AG09319 (cell line): ENCODE results near the gene SLC23A3.
A peak's percentile ranks its signal among the peaks of the same experiment; 100 is the strongest.

Experiments
- DNase-seq: peaks from one replicate; pipeline ENCODE4 v3.0.0-alpha.2; 2010; ENCODE audit warnings: low read depth; ENCODE audit errors: extremely low read depth
- TF ChIP-seq, protein P1 (sequence below): IDR thresholded peaks from 2 replicates; pipeline ENCODE4 v1.5.1; 2011; ENCODE audit warnings: low read depth, mild to moderate bottlenecking, inconsistent platforms, low read length, moderate library complexity

SLC23A3 gene

DNA sequence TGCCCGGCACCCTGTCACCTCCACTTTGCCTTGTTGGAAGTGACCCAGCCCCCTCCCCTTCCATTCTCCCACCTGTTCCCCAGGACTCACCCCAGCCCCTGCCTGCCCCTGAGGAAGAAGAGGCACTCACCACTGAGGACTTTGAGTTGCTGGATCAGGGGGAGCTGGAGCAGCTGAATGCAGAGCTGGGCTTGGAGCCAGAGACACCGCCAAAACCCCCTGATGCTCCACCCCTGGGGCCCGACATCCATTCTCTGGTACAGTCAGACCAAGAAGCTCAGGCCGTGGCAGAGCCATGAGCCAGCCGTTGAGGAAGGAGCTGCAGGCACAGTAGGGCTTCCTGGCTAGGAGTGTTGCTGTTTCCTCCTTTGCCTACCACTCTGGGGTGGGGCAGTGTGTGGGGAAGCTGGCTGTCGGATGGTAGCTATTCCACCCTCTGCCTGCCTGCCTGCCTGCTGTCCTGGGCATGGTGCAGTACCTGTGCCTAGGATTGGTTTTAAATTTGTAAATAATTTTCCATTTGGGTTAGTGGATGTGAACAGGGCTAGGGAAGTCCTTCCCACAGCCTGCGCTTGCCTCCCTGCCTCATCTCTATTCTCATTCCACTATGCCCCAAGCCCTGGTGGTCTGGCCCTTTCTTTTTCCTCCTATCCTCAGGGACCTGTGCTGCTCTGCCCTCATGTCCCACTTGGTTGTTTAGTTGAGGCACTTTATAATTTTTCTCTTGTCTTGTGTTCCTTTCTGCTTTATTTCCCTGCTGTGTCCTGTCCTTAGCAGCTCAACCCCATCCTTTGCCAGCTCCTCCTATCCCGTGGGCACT is 12.7 kb upstream of the SLC23A3 start:
- TF ChIP-seq, protein P1, sequence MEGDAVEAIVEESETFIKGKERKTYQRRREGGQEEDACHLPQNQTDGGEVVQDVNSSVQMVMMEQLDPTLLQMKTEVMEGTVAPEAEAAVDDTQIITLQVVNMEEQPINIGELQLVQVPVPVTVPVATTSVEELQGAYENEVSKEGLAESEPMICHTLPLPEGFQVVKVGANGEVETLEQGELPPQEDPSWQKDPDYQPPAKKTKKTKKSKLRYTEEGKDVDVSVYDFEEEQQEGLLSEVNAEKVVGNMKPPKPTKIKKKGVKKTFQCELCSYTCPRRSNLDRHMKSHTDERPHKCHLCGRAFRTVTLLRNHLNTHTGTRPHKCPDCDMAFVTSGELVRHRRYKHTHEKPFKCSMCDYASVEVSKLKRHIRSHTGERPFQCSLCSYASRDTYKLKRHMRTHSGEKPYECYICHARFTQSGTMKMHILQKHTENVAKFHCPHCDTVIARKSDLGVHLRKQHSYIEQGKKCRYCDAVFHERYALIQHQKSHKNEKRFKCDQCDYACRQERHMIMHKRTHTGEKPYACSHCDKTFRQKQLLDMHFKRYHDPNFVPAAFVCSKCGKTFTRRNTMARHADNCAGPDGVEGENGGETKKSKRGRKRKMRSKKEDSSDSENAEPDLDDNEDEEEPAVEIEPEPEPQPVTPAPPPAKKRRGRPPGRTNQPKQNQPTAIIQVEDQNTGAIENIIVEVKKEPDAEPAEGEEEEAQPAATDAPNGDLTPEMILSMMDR = no peak

DNA sequence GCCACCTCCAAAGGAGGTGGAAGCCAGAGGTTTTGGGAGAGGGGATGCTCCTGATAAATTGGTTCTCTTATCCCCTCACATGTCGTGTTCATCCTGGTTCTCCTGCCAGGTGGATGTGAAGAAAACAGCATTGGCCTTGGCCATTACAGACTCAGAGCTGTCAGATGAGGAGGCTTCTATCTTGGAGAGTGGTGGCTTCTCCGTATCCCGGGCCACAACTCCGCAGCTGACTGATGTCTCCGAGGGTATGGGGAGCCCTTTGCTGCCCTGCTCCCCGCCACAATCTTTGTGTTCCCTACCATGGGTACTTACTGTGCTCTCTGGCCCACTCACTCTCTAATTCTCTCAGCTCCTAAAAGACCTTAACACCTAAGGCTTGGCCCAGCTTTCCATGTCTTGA is 11.7 kb upstream of the SLC23A3 start:
- TF ChIP-seq, protein P1 = no peak
- DNase-seq = no peak

More for the DNA sequence above, 12.7 kb upstream of the SLC23A3 start:
- DNase-seq = no peak

DNA sequence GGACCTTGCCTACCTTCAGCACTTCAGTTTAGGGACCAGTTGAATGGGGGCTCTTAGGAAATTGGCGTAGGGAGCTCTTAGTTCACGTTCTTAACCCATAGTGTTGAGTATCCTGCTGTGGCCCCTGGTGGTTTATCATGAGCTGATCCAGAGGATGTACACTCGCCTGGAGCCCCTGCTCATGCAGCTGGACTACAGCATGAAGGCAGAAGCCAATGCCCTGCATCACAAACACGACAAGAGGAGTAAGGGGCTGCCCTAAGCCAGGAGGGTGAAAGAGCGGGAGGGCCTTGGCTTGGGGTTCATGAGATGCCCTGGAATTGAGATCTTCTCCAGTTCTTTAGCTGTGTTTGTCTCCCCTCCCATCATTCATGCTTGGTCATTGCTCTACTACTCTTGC is 11.1 kb upstream of the SLC23A3 start:
- DNase-seq = no peak
- TF ChIP-seq, protein P1 = no peak

DNA sequence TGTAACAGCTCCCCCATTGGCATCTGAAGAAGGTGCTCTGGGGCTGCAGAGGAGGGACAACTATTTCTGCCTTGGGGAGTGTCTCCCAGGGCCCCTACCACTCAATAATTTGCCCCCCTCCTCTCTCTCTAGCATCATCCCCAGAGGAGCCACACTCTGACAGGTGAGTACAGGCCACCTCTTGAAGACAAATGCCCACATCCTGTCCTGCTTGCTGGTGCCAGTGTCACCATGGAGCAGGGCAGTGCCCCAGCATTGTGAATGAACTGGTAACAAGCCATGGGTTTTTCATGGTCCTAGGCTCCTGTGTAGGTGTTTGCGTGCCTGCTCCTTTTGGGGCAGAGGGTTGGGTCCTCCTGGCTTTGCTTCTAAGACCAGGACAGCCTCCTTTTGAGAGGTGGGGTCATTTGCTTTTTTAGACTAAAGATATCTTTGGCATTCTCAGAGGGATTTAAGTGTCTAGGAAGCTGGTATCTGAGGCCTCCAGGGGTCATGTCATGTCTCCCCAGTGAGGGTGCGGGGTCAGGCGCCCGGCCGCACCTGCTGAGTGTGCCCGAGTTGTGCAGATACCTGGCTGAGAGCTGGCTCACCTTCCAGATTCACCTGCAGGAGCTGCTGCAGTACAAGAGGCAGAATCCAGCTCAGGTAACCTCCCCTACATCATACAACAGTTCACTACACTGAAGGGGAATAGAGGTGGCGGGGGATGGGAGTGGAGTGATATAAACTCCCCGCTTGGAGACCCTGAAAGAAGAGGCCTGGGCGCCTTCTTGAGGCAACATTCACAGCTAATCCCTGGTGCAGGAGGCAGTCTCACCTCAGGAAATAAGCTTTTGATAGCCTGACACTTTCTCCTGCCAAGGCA is 10.0 kb upstream of the SLC23A3 start:
- no peak for DNase-seq
- TF ChIP-seq, protein P1 = no peak

DNA sequence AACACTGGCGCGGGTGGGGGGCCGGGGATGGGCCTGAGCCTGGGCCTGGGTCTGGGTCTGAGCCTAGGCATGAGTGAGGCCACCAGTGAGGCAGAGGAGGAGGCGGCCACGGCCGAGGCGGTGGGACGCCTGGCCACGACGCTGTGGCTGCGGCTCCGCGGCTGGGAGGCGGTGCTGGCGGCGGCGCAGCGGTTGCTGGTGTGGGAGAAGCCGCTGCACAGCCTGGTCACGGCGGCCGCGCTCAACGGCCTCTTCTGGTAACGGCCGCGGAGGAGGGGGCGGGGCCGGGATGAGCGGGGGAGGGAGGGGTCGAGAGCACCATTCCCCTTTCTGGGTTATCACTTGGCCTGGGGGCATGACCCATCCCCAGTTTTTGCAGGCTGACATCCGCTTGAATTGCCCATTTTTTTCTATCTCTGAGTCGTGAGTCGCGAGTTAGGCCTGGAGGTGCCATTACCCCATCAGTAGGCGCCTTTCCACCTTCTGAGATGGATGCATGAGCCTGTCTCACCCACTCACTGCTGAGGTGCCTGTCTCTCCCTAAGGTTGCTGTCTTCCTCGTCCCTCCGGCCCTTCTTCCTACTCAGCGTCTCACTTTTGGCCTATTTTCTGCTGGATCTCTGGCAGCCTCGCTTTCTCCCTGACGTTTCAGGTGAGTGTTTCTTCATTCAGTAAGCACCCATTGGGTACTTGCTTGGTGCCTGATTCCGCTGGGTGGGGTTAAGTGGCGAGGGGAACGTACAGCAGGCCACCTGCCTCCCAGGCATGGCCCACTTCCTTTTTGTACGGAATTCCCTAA is 8.7 kb upstream of the SLC23A3 start:
- no peak for DNase-seq
- TF ChIP-seq, protein P1 = no peak

DNA sequence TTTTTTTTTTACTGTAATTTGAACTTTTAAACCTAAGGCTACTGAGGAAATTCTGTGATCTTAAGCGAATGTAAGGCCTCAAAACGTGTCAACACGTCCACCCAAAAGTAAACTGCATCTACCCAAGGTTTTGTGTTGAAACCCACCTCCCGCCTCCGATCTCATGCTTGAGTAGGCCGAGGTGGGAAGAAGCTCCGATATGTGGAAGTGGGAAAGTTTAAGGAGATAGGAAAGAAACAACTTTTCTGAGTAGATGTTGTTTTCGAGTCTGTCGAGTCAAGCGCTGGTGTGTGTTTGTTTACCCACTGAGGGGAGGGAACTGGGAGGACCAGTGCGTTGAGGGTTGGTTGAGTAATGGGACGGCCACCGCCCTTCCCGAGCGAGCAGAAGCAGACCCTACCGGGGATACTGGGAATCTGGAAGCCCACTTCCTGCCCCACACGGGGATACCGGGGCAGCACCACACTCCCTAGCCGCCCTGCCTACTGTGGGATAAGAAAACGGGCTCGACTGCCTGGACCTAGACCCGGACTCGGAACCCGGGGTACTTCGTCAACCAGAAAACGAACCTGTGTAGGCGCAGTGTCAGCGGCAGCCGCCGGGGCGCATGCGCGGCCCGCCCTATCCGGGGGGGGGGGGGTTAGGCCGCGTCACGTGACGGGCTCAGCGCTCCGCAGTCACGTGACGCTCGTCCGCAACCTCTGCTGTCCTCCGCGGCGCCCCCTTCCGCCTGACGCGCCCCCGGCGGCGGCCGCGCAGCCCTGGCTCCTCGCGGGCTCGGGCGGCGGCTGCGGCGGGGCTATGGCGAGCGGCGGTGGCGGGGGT is 7.9 kb upstream of the SLC23A3 start, which contains the start of gene RETREG2:
Gene RETREG2 (plus strand): TSS at position 724 of the 825 bp plus-strand sequence. CDS start 78 bp downstream, at position 802.
- TF ChIP-seq, protein P1 = peak; percentile 23

More for the DNA sequence above, 7.9 kb upstream of the SLC23A3 start, which contains the start of gene RETREG2:
- peak; percentile 84 for DNase-seq
